LoVo (cell line): ENCODE data around the gene TMEM126A.

Source experiments
- DNase-seq: peaks from one replicate; pipeline ENCODE4 v3.0.0-alpha.2; 2016; ENCODE audit warnings: low spot score

The TMEM126A gene

DNA sequence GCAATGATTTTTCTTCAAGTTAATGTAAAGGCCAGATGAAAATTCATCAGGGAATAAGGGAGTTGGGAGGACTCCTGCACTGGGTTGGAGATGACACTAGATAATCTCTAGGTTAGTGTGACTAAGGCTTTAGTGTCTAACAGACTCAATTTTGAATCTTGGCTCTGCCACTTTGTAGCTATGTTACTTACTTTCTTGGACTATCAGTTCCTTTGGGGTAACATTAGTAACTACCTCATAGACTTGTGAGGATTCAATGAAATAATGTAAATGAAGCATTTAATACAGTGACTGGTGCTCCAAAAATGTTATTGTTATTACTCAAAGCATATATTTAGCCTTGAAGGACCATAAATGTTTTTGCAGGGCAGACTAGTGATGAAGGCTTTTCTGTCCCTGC is 47.8 kb downstream of the TMEM126A start:
- no peak for DNase-seq

- DNase-seq, result no peak
Observed at GRCh38 chr11:85697747-85698146, 50.0 kb downstream of the TMEM126A start.

DNA sequence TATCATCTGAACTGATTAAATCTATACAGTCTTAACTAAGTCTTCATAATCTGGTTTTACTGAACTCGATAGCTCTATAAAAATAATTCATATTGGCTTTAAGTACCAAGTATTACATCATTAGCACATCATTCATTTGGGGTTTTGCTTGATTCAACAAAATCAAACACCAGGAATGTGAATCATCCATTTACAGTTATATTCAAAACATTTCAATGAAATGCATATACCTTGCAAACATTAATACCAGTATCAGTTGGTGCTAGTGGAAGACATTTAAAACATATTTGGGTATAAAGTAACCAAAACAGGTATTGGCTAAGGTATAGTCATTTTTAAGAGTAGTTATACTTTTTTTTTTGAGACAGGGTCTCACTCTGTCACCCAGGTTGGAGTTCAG is 50.4 kb downstream of the TMEM126A start:
- no peak for DNase-seq

GRCh38 chr11:85699957-85700741 is 52.4 kb downstream of the TMEM126A start:
- no peak for DNase-seq

GRCh38 chr11:85704967-85705366 is 57.2 kb downstream of the TMEM126A start:
- DNase-seq, result no peak

DNA sequence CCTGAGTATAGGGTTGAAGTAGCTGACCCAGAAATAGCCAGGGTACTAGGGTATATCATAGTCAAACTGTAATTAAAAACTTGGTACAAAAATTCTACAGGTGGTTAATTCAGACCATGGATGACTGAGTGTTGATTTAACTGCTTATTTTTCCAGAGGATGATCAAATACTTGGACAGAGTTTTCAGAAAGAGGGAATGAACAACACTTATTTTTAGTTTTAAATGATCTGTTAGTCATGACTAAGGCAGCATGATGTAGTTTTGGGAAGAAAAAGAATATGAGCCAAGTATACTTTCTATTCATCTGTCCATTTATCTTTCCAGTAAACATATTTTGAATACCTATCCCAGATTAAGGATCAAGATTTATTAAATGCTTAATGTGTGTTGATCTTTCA is 58.0 kb downstream of the TMEM126A start:
- DNase-seq, result no peak
